Activated CD4-positive, alpha-beta T cell treated with anti-CD3 and anti-CD28 coated beads for 48 hours (primary cell): ENCODE measurements around the gene MAP3K1.

Source experiments
- DNase-seq: peaks from one replicate; pipeline ENCODE4 v3.0.0-alpha.2; 2020

The MAP3K1 gene

DNA sequence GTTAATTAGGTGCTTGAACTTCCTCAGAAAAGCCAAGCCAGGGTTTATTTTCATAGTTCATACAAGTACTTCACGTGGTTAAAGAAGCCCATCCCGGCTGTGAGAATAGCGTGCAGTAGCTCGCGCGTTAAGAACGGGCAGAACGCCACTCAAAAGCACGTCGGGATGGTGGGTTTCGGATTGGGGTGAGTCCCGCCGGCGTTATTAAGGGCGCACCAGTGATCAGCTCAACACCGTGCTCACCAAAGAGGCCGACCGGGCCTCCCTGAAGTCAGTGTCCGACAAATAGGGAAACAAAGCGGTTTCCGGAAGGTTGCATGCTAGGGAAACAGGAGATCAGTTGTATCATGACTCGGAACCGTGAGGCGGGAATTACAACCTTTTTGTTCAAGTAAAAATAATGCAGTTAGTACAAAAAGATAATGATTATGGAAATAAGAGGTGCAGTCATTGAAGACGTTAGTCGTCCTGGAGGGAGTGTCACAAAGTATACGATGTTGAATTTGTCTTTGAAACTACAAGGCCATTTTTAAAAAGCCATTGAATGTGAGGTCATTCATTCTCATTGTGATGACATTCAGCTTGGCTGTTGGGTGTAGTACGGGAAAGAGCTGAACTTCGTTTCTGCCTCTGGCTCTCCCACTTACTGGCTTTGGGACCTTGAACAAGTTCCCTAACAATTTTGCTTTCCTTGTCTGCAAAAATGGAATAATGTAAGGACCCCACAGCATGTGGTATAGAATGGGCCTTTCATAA lies 95.0 kb downstream of the MAP3K1 start:
- DNase-seq = peak; percentile 56

DNA sequence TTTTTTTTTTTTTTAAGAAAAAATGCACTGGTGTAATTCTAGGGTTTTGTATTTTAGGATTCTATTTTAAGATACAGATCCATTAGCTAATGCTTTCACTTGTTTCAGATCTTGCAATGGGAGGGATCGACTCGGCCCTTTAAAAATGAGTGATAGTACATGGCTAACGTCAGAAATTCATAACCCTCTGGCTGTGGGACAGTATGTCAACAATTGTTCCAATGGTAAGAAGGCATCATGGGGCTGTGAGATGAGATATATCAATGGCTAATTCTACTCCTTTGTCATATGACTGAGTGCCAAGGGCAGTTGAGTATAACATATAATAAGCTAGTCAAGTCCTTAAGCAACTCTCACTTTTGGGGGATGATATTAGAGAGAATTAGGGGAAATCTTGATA lies 98.4 kb downstream of the MAP3K1 start:
- DNase-seq = no peak

DNA sequence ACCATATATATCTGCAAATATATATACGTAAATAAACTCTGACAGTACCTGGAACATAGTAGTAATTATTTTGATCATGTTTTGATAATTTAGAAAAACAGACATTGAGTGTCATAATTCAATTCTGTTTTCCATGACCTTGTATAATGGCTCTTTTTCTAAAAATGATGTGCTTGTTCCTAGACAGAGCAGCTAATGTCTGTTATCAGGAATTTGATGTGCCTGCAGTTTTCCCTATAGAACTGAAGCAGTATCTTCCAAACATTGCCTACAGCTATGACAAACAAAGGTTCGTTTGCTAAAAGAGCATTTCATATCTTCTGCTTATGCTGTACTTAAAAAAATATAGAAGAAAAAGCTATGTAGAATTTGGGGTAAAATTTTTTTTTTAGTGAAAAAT lies 99.3 kb downstream of the MAP3K1 start:
- no peak for DNase-seq

DNA sequence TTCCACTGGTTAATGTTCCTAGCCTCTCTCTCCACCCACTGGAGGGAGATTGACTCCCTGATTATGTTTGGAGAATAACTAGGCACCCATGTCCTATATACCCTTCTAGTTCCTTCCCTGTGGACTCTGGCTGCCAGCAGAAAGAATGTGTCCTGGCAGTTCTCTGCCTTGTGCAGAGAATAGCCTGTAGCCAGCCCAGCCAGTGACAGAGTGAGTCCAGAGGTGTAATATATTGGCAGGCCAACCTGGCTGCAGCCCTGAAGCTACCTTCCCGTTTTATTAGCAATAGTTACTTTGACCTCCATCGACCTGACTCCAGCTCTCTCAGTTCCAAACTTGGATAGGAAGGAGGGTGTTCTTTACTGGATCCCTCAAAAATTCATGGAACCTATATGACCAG lies 102.2 kb downstream of the MAP3K1 start:
- no peak for DNase-seq

DNA sequence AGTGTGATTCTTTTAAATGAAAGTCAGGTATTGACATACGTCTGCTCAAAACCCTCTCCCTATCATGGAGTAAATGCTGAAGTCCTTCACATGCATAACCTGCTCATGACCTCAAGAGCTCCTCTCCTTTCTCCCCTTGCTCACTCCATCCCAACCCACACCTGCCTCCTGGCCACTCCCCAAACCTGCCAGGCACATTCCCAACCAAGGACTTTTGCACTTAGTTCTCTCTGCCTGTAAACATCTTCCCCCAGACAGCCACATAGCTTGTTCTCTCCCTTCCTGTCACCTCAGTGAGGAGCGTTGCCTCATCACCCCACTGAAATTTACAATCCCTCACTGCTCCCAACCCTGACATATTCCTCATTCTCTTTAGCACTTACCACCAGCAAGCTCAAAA lies 102.7 kb downstream of the MAP3K1 start:
- DNase-seq = no peak

DNA sequence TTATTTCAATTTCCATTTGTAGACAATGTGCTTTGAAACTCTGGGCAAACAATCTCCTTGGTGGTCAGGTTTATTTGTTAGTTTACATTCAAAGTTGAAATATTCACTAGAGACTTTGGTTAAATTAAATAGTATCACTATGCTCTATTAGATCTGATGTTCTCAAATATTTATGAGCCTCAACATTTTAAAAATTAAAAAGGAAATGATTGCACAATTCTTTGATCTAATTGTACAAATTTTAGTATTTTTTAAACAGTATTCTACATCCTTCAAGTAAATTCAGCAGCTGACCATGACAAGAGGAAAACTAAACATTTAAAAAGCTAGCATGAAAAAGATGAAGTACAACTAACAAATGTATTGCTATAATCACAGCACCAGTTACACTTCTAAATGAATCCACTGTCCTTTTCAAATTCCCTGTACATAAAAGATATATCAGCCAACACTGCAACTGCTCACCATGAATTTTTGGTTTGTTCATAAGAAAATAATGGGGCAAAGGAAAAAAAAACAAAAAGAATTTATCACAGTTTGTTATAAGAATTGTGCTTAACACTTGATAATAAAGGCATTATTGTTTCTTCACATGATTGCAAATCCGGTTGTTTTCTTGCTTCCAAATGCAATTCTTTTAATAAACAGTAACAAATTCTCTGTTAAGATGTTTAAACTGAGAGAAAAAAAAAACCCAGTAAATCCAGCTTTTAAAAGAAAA lies 104.8 kb downstream of the MAP3K1 start:
- no peak for DNase-seq

DNA sequence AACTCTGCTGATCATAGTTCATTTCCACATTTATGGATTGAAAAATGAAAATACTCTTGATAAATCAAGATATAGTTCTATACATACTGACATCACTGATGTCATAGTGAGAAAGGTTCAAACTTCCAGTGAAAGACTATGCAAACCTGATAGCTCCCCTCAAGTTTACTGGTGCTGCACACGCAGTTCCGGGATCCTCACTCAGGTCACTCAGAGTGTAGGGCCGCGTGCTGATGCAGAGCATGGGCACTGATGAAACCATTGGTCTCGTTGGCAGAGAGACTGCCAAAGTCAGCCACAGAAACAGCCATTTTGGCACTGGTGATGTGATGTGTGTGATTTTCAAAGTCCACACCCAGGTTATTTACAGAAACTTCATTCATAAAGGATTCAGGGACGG lies 107.6 kb downstream of the MAP3K1 start:
- no peak for DNase-seq

DNA sequence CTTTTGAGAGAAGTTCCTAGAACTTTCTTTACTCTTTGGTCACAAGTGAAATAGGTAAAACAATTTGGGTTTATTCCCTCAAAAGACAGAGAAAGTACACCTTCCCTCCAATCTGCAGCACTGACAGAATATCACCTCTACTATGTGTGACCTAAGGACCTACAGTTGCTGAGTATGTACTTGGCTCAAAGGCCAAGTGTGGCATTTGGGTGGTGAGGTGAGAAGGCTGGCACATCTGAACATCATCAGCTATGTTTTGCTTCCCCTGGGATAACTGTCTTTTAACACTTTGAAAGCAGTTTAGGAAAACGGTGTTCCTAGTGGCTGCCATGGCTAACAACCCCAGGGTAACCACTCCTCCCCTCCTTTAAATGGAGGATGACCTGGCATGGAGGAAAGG lies 119.0 kb downstream of the MAP3K1 start:
- DNase-seq = no peak

DNA sequence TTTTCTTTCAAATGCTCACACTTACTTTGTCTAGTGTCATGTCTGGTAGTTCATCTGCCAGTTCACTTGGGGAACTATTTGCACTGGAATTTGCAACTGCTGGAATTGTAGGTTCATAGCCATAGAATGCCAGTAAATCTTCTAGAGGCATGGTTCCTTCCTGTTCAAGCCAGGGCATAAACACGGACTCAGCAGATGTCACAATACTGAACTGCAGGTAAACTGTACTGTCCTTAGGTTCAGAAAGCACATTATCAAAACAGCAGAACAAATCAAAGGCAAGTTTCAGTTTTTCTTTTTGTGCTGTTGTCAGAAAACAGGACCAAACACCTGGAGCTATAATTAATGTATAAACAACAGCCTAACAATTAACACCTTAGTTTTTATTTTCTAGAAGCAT lies 123.5 kb downstream of the MAP3K1 start:
- DNase-seq = no peak

DNA sequence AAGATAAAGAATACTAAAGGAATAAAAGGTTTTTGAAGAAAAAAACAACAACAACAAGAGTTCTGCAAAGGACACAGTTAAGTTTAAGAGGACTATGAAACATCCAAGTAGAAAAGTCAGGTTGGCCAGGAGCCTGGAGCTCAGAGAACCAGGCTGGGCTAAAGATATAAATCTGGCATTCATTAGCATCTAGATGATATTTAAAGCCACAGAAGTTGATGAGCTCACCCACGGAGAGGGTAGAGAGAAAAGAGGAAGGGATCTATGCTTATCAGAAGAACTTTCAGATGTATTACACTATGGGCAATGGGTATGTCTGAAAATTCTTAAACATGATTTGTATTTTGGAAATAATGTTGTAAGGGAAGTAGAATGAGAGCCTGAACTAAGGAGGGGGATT lies 126.6 kb downstream of the MAP3K1 start:
- DNase-seq = no peak
